Activated CD8-positive, alpha-beta memory T cell treated with anti-CD3 and anti-CD28 coated beads, Interleukin-2, amount 50 U/mL, for 24 hours (primary cell): ENCODE data around the gene UGT1A8.
"Not testable (repeated sequence)": the region's sequence is repeated elsewhere in the genome, so short reads cannot be mapped to it uniquely, and the experiment has no call there.

Experiments
- DNase-seq: peaks from one replicate; pipeline ENCODE4 v3.0.0-alpha.2; 2020; ENCODE audit errors: extremely low read depth

UGT1A8 gene

GRCh38 chr2:233639860-233640259 is 22.4 kb downstream of the UGT1A8 start:
- DNase-seq, result no peak

GRCh38 chr2:233643128-233643527 is 25.7 kb downstream of the UGT1A8 start:
- DNase-seq, result no peak

GRCh38 chr2:233646033-233646432 is 28.6 kb downstream of the UGT1A8 start:
- DNase-seq, result not testable (repeated sequence)

GRCh38 chr2:233650981-233651380 is 33.5 kb downstream of the UGT1A8 start:
- no peak for DNase-seq

- DNase-seq, result no peak
These were observed 34.0 kb downstream of the UGT1A8 start for GRCh38 chr2:233651430-233651829.

- no peak for DNase-seq
These were observed 37.1 kb downstream of the UGT1A8 start for GRCh38 chr2:233654501-233654900.

GRCh38 chr2:233655043-233655442 is 37.6 kb downstream of the UGT1A8 start:
- DNase-seq, result no peak

GRCh38 chr2:233655943-233656342 is 38.5 kb downstream of the UGT1A8 start:
- not testable (repeated sequence) for DNase-seq

- DNase-seq, result no peak
These were observed 39.0 kb downstream of the UGT1A8 start for GRCh38 chr2:233656443-233656842.

GRCh38 chr2:233658610-233659009 is 41.2 kb downstream of the UGT1A8 start:
- DNase-seq, result no peak

GRCh38 chr2:233663911-233664310 is 46.5 kb downstream of the UGT1A8 start:
- no peak for DNase-seq

- no peak for DNase-seq
These were observed 51.3 kb downstream of the UGT1A8 start for GRCh38 chr2:233668605-233669260.

GRCh38 chr2:233671290-233672161 is 54.1 kb downstream of the UGT1A8 start, which contains the start of gene UGT1A9:
UGT1A9 (plus strand) TSS chr2:233671898; CDS start chr2:233671935, 37 bp downstream.
- DNase-seq, result no peak

GRCh38 chr2:233672886-233673285 is 55.5 kb downstream of the UGT1A8 start:
- DNase-seq, result no peak

- DNase-seq, result no peak
These were observed 56.5 kb downstream of the UGT1A8 start for GRCh38 chr2:233673896-233674295.

- no peak for DNase-seq
These were observed 56.9 kb downstream of the UGT1A8 start for GRCh38 chr2:233674314-233674713.

GRCh38 chr2:233674995-233675394 is 57.6 kb downstream of the UGT1A8 start:
- no peak for DNase-seq

- DNase-seq, result no peak
These were observed 58.6 kb downstream of the UGT1A8 start for GRCh38 chr2:233676046-233676445.

- no peak for DNase-seq
These were observed 61.8 kb downstream of the UGT1A8 start for GRCh38 chr2:233679196-233679595.

GRCh38 chr2:233680361-233681045 is 63.1 kb downstream of the UGT1A8 start:
- DNase-seq, result no peak

- DNase-seq, result no peak
These were observed 64.2 kb downstream of the UGT1A8 start, which contains the start of gene UGT1A7 for GRCh38 chr2:233681521-233682099. UGT1A7 (plus strand) TSS chr2:233681901; CDS start chr2:233681938, 37 bp downstream.

GRCh38 chr2:233684640-233685039 is 67.2 kb downstream of the UGT1A8 start:
- no peak for DNase-seq
